ENCODE data around the gene RBM44.
"Not testable (repeated sequence)": the region's sequence is repeated elsewhere in the genome, so short reads cannot be mapped to it uniquely, and the experiment has no call there.

Gene RBM44

DNA sequence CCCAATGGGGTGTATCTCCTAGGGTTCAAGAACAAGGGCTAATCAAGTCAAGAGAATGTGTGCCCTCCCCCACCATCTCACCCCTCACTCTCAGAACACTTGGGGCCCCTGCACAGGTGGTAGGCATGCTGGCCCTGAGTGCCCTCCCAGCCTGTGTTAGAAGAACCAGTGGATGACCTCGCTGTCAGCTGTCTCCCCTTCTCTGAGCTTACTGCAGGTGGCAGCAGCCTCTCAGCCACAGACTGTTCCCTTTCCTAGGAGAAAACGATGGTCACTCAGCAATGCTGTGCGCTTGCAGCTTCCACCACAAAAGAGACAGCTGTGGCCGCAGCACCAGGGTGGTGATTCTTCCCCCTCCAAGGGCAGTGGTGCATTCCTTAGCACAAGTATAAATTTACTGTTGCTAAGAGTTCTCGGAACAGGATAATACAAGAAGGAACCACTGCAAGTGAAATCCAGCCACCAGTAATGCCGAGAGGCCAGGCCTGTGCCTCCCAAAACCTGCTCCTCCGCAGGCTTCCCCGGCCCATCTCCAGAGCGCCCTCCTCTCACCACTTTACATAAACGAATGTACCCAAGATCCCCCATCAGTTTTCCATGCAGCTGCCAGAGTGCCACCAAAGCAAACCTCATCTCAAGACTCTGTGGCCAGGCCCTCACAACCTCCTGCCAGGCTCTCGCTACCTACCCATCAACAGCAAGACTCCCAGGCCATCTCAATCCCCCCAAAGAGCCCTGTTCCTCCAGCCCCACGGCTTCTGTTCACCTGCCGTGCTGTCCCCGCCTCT lies 59.9 kb downstream of the RBM44 start:
- peak; percentile 56 to 58 for DNase-seq

- no peak for DNase-seq
These were observed 60.5 kb downstream of the RBM44 start for GRCh38 chr2:237859082-237859433.

DNA sequence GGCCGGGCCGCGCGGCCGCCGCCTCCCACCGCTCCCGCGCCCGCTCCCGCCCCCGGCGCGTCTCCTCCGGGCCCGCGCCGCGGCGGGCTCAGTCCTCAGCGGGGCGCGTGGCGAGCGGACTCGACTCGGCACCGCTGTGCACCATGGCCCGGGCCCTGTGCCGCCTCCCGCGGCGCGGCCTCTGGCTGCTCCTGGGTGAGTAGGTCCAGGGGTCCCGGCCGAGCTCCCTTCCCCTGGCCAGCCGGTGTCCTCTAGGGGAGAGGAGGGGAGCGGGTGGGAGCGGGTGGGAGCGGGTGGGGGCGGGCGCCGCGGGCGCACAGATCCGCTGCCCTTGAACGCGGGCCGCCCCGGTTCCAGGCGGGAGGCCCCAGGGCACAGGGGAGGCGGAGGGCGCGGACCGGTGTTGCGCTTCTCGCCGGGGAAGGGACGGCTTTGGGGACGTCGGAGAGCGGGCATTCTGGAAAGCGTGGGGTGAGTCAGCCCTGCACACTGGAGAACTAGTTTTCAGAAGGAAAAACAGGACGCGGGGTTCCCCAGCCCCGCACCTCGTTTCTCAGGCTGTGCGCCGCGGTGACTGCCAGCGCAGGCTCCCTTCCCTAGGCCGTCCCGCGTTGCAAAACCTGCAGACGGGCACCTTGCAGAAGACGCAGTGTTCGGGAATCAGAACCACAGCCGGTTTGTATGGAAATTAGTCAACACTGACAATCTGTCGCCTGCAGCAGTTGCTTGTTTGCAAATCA lies 61.1 kb downstream of the RBM44 start, which contains the start of gene RAMP1:
TSS of gene RAMP1 (plus strand) at position 91 of the 740 bp plus-strand sequence. CDS start at position 144, 53 bp downstream.
- no peak for DNase-seq

DNA sequence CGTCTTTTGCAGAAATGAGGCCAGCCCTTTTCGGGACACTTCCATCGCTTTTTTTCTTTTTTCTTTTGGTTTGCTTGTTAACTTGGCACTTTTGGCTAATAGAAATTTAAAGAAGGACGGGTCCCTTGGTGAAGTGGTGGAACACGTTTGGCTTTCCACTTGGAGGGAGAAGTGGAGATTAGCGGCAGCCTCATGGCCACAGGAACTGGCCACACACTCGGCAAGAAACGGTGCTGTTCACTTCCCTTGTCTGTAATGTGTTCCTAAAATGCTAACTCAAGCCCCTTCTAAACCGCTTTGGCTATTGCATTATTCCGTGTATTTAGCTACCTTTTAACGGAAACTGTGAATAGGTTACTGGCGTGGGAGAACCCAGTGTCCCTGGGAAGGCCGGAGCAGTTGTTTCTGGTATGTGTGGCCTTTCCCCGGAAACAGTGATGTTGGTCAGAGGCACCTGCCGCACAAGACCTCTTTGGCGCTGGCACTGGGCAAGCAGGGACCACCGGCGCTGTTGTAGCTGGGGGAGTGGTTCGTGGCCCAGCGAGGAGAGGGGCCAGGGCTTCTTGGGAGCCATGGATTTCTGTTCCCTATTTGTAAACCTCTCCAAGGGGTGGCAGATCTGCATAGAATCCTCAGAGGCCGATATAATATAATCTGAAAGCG lies 61.8 kb downstream of the RBM44 start:
- no peak for DNase-seq

DNA sequence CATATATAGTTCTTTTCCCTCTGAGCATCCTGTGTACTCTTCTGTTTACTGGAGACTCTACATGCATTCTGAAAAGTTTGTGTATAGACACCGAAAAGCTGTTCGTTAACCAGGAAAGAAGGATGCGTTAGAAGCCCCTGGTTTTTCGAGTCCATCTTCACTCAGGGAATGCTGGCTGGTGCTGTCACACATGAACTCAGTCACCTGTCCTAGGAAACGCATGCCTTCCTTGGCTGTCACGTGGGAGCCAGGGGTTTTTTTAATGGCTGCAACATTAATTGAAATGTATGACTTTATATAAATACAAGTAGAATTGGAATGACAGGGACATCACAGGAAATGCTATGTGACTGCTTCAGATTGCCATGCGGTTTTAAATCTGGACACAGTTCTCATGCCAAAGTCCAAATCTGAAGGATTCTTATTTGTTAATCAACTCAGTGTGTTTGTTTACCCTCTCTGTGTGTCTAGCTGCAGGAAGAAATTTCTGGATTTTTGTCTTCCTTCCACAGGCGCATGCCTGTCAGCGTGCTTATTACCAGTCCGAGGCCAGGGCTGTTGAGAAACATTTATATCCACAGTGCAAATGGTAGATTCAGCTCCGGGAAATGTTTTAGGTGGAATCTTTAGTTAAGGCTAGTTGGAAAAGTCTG lies 63.4 kb downstream of the RBM44 start:
- DNase-seq, result no peak

GRCh38 chr2:237862528-237862895 lies 63.9 kb downstream of the RBM44 start:
- no peak for DNase-seq

DNA sequence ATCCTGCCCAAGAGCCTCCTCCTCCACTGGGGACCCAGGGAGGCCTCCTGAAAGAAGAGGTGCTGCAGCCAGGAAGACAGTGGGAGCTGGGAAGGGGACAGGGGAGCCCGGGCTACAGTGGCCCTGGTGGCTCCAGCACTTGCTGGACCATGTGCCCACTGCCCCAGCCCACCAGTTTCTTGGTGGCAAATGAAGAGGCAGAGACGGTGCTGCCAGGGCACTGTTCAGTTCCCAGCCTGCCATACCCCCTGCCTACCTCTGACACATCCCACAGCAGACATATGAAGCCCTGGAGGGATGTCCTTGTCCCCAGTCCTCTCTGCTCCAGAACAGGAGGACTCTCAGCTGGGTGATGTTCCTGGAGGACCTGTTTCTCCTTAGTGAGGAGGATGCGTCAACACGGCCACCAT lies 64.5 kb downstream of the RBM44 start:
- no peak for DNase-seq

DNA sequence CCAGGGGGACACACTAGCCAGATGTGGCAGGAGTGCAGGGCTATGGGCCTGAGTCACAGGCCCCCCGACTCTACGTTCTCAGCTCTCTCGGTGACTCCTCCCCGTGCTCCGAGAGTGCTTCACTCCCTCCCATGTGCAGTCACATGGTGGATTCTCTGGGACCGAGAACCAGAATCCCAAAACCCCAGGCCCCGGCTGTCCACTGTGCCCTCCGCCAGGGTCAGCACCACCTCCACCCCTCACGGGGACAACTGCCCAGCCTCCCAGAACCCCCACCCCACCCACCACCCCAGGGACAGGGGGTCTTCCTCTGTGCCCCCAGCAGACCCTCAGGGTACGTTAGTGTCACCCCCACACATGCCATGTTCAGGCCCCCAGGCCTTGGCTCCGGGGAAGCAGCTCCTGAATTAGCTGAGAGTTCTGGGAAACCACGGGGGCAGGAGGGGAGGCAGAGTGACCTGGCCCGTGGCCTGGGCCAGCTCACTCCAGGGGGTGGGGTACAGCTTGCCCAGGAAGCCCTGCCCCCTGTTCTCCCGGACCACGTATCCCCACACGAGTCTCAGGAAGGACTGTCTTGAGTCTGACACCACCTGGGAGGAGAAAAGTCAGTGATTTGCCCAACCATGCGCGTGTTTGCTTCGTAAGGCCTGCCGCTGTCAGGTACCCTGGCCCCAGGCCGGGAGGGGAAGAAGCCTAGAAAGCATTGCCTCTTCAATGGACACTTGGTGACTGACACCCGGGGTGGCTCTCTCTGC lies 65.3 kb downstream of the RBM44 start:
- no peak for DNase-seq

DNA sequence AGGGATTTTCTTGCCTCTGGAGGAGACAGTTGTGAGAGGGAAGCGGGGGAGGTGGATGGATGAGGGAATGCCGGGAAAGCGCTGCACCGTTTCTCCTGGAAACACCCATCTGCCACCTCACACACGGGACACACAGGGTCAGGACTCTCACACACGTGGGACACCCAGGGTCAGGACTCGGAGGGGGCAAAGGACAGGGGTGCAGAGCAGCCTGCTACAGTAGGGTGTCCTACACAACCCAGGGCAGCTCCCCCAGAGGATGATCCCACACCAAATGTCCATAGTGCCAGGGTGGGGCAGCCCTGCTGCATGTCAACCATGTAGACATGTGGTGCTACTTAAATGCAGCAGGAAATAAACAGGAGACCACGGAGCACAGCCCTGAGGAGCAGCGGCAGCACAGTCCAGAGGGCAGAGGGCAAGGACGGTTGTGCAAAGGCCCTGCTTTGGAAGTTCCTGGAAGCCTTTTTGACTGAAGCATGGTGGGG lies 65.9 kb downstream of the RBM44 start:
- DNase-seq, result no peak

- no peak for DNase-seq
These were observed 66.5 kb downstream of the RBM44 start for GRCh38 chr2:237864940-237865622.

DNA sequence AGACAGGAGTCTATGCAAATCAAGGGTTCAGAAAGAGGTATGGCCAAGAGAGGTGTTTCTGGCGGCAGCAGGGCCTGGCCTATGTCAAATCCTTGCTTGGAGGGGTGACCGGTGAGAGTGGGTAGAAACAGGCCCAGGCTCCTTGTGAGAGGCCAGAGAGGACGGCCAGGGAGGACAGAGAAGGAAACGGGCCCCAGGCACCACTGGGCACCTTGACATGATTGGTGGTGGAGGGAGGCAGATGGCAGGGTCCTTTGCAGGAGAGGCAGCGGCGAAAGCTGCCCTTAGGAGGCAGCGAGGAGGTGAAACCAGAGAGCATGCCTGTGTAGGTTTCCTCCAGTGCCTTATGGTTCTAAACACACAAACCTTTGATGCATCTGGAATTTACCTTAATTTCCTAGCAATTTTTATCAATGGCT lies 67.1 kb downstream of the RBM44 start:
- no peak for DNase-seq

GRCh38 chr2:237866101-237866621 lies 67.6 kb downstream of the RBM44 start:
- no peak for DNase-seq

DNA sequence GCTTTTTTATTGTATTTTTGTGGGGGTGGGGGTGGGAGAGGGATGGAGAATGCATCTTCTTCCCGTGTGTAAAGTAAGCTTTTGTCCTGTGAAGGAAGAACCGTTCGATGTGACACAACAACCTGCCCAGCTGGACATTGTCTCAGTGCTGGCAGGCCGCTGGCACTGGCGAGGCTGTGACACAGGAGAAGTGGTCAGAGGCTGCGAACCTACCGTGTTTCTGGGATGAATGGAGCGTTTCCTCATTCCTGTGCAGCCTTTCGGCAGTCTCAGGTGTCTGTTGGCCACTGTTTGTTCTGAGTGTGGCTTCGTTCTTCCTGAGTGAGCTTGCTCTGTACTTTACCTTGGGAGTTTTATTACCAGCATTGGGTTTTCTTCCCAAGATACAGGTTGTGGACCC lies 68.9 kb downstream of the RBM44 start:
- DNase-seq, result no peak

DNA sequence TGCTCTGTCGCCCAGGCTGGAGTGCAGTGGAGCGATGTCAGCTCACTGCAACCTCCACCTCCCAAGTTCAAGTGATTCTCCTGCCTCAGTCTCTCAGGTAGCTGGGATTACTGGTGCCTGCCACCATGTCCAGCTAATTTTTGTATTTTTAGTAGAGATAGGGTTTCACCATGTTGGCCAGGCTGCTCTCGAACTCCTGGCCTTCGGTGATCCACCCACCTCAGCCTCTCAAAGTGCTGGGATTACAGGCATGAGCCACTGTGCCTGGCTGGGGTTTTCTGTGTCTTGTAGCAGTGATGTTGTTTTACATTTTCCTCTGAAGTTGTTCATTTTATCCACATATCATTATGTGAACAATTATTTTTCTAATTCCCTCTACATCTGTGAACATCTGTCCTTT lies 69.5 kb downstream of the RBM44 start:
- not testable (repeated sequence) for DNase-seq

DNA sequence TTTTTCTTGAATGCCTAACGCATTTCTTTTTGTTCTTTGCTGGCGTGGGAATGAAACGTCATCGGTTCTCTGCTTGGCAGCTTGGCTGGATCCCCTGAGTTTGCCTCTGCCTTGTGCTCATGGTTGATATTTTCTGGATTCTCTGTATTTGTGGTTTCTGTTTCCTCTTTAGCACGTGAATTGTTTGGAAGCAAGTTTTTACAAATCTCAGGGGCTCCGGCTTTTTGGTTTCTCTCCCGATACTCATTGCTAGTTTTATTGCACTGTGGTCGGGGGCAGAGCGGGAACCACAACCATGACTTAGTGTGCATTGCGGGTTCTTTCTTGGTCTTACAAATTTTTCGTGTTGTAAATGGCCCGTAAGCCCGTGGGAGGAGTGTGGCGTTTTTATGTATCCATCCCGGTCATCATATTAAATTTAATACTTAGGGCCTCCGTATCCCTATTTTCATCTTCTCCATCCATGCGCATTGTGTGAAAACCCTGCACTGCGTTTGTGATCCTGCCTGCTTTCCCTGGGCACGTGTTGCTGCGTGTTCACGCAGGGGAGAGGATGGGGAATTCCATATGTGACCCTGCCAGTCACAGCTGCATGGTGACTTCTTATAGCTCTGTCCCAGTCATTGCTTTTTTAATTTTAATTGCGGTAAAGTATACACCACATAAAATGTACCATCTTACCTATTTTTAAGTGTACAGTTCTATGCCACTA lies 70.2 kb downstream of the RBM44 start:
- no peak for DNase-seq

GRCh38 chr2:237869343-237870102 lies 70.9 kb downstream of the RBM44 start:
- no peak for DNase-seq

GRCh38 chr2:237870126-237870525 lies 71.5 kb downstream of the RBM44 start:
- DNase-seq, result no peak

- no peak for DNase-seq
These were observed 72.4 kb downstream of the RBM44 start for GRCh38 chr2:237870754-237871651.

Measured in CD4-positive, alpha-beta T cell treated with Interleukin-1 beta for 1 hour (primary cell).